ENCODE data around the gene MEGF11. TPM values are rescaled to one million over a fixed set of nuclear protein-coding genes. Genes with fewer than 3 reads are reported as not detected.
A peak's percentile ranks its signal among the peaks of the same experiment; 100 is the strongest.
"Not testable (repeated sequence)": the region's sequence is repeated elsewhere in the genome, so short reads cannot be mapped to it uniquely, and the experiment has no call there.

MEGF11 gene
- total RNA-seq, 1 donor from 2014 or later, result not detected

DNA sequence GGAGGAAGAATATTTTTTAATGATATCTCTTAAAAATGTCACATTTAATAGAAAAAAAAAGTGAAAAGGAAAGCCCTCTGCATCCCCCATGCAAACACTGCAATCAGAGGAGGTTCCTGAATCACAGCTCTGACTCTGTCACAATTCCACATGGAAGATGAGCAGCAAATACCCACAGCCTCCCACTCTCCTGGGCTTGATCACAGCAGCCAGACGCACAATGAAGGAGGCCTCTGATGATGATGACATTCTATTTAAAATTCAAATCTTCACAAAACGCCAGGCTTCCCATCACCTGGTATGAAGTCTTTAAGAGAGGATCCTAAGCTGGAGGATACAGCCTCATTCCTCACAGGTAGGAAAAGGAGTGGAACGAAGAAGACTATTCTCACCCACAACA, 30.7 kb upstream of the MEGF11 start:
- intact Hi-C loops (cut with DNase I), result loop anchor here (10.0 kb wide), 1 partner anchor 309 kb away; no protein-coding TSS in a partner anchor
- no peak for DNase-seq
- no peak for ATAC-seq (ENCODE audit: poor library complexity)

- DNase-seq, result no peak
- intact Hi-C loops (cut with DNase I), result no loop called here
- ATAC-seq (ENCODE audit: poor library complexity), result no peak
Measured at GRCh38 chr15:66278671-66279070, 25.1 kb upstream of the MEGF11 start.

GRCh38 chr15:66278056-66278455, 24.5 kb upstream of the MEGF11 start:
- ATAC-seq (ENCODE audit: poor library complexity) (no peak), DNase-seq (no peak)
- intact Hi-C loops (cut with DNase I), result no loop called here

GRCh38 chr15:66276546-66276945, 23.0 kb upstream of the MEGF11 start:
- intact Hi-C loops (cut with DNase I), result no loop called here
- no peak for ATAC-seq (ENCODE audit: poor library complexity)

GRCh38 chr15:66275352-66275751, 21.8 kb upstream of the MEGF11 start:
- no peak for ATAC-seq (ENCODE audit: poor library complexity)
- no peak for DNase-seq
- intact Hi-C loops (cut with DNase I), result no loop called here

More at GRCh38 chr15:66276546-66276945, 23.0 kb upstream of the MEGF11 start:
- DNase-seq, result no peak

GRCh38 chr15:66270932-66271331, 17.4 kb upstream of the MEGF11 start:
- intact Hi-C loops (cut with DNase I), result no loop called here
- ATAC-seq (ENCODE audit: poor library complexity) (no peak), DNase-seq (no peak)

DNA sequence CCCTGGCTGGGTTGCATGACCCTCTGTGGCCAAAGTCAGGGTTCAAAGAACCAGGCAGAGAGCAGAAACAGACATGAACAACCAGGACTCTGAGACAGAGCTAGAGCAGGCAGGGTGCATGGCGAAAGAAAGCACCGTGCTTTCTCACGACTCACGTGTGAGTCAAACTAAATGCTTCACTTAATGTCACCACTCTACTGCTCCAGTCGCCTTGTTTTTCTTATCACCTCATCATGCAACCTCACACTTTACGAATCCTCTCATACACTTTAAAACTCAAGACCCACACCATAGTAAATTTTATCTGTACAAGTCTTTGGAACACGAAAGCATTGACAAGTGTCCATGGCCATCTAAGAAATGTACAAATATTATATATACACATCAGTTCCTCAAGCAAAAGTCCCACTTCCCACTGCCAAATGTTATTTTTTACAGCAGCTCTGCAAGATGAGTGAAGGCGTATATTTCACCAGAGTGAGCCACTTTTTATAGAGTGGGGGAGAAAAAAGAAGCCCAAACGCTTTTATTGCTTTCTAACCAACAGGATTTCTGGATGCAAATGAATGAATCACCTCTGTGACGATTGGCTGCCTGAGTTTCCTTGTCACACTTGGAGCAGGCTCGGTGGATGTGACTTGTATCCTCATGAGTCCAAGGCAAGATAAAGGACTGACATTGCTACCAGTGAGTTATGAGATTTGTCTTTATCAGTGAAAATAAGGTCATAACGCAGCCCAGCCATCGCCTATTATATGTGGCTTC, 16.0 kb upstream of the MEGF11 start:
- intact Hi-C loops (cut with DNase I), result no loop called here
- DNase-seq, result no peak
- ATAC-seq (ENCODE audit: poor library complexity), result no peak

GRCh38 chr15:66264859-66265513, 11.4 kb upstream of the MEGF11 start:
- DNase-seq (no peak), ATAC-seq (ENCODE audit: poor library complexity) (no peak)
- intact Hi-C loops (cut with DNase I), result no loop called here

- intact Hi-C loops (cut with DNase I); DNase-seq: not testable (repeated sequence)
Measured at GRCh38 chr15:66262837-66263236, 9.3 kb upstream of the MEGF11 start.

GRCh38 chr15:66261056-66261455, 7.5 kb upstream of the MEGF11 start:
- no peak for DNase-seq
- ATAC-seq (ENCODE audit: poor library complexity), result no peak
- intact Hi-C loops (cut with DNase I), result no loop called here

More at GRCh38 chr15:66262837-66263236, 9.3 kb upstream of the MEGF11 start:
- ATAC-seq (ENCODE audit: poor library complexity), result not testable (repeated sequence)

DNA sequence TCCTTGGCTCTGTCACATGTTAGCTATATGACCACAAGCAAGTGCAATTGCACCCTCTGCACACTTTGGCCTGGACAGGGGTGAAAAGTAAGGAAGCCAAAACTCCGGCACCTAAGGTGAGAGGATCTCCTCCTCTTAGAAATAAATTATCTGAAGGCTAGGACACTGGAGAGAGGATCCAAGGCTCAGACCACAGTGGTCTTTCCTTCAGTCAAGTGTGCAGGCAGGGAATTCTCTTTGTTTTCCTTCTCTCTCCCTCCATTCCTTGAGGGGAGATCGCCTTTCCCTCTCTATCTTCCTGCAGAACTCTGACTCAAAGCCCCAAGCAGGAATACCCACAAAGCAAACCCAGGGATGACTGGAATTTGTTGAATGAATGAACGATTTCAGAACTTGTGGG, 3.1 kb upstream of the MEGF11 start:
- intact Hi-C loops (cut with DNase I), result no loop called here
- no peak for ATAC-seq (ENCODE audit: poor library complexity)
- DNase-seq, result no peak

DNA sequence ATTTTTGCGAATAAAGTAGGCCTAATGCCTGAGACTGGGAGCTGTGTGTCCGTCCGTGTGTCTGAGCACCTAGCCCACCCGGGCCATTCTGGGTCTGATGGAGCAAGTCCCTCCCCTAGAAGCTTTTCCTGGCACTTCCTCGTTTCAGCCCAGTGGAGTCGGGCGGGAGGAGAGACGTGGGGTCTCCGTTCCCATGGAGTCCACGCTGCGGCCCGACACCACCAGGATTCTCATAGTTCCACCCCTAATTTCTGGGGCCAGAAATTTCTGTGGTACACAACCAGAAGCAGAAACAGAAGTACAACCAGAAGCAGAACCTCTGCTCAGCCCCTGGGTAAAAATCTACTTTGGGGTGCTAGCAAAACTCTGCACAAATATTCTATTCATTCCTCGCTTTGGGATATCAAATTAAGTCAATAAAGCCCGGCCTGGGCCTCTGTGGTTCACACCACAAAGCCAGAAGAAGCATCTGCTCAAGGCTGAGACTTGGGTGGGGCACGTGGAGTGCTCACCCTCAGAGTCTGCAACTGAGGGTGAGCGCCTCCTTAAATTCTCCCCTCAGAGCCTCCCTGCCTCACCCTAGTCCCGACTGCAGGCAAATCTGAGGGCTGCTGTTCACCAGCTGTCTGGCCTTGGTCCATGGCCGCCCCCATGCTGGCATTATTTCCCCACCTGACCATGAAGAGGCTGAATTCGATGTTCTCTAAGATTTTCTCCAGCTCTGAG, 1.6 kb upstream of the MEGF11 start:
- ATAC-seq (ENCODE audit: poor library complexity) (no peak), DNase-seq (no peak)
- intact Hi-C loops (cut with DNase I), result no loop called here

DNA sequence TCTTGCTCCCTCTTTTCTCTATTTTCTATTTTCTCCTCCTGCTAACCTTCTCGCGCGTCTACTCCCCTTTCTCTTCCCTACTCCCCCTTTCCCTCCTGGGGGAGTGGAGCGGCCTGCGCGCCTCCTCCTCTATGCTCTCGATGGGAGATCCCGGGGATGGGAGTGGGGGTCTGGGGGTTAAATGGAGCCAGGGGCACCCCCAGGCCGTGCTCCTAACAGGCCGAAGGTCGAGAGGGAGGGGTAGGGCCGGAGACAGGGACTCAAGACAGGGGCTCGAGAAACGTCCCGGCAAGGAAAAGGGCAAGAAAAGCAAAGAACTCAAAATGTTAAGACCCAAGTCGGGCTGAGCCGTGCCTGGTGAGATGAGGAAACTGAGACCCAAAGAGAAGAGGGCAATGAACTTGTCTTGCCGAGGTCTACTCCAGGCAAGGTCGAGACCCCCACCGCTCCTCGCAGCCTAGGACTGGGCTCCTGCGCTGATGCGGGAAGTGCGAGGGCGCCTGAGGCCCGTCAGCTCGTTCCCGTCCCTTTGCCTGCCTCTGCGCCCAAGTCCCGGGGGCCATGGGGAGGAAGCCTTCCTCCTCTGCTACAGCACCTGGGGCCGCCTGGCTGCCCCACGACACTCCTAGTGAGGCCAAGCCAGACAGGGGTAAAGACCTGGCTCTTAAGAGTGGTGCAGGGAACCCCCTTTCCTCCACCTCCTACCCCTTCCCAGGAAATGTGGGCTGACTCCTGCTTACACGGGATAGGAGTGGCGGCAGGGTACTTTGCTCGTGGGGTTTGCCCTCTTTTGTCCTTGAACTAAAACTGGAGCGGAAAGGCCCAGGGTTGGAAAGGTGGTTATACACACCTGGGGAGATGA, 770 bp upstream of the MEGF11 start:
- DNase-seq (no peak), ATAC-seq (ENCODE audit: poor library complexity) (no peak)
- intact Hi-C loops (cut with DNase I), result no loop called here

DNA sequence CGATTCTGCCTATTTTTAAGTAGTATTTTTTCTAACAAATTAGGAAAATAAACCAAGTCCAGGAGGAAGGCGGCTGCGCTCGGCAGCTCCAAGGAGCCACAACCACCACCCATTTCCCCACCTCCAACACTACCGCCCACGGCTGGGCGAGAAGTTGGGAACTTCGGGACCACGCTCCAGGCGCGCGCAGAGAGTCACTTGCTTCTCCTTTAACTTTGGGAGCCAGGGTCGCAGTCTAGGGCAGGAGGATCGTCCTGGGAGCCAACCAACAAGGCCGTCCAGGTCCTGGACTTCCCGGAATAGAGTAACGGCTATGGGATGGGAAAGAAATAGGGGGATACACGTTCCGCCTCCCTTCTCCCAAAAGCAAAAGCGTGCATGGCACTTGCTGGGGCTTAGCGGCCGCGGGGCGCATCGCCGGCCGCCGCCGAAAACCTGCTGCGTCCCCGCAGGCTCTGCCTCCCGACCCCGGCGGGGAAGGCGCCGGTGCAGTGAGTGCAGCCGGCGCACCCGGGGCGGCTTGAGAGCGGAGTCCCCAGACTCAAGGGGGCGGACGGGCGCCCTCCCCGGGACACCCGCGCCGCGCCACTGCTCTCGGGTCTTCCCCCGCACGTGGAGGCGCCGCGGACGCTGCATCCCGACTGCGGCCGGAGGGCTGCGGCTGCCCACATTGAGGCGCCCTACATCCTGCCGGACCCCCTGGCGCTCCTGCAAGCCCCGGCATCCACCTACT, 699 bp downstream of the MEGF11 start:
- intact Hi-C loops (cut with DNase I), result no loop called here
- peak; percentile 45 for ATAC-seq (ENCODE audit: poor library complexity)

GRCh38 chr15:66251790-66252684, 1.5 kb downstream of the MEGF11 start:
- intact Hi-C loops (cut with DNase I), result no loop called here
- DNase-seq, result peak; percentile 70
- ATAC-seq (ENCODE audit: poor library complexity), result peak; percentile 92

More for the DNA sequence above, 699 bp downstream of the MEGF11 start:
- no peak for DNase-seq

DNA sequence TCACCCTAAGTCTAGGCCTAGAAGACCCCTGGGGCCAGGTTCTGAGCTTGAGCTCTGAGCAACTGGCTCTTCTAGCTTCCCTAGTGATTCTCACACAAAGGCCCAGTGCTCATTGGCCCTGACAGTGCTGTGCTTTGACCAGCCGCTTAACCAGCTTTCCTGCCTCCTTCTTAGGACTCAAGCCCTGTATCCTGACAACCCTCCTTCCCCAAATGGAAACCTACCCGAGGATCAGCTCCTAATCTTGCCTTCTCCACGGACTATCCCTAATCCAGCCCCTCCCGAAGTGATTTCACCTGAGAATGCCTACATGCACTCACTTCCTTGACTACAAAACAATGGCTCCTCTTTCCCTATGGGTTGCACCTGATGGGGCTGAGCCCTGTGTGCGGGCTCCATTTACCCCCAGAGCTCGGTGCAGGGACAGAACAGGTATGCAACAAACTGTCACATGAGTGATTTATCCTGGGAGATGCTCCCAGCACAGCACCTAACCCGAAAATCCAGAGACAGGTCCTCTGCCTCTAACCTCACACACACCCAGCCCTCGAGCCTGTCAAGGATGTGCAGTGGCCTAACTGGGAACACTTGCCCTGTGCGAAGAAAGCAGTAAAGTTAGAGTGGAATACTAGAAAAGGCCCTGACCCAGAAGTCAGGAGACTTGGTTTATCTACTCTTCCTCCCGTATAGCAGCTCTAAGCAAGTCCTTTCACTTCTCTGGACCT, 2.3 kb downstream of the MEGF11 start:
- ATAC-seq (ENCODE audit: poor library complexity) (no peak), DNase-seq (no peak)
- intact Hi-C loops (cut with DNase I), result no loop called here

Measured in Right ventricle myocardium superior (tissue), 1 donor.